ENCODE results near the gene CSAG2.
"Not testable (repeated sequence)": the region's sequence is repeated elsewhere in the genome, so short reads cannot be mapped to it uniquely, and the experiment has no call there.

CSAG2 gene, protein sequence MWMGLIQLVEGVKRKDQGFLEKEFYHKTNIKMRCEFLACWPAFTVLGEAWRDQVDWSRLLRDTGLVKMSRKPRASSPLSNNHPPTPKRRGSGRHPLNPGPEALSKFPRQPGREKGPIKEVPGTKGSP

GRCh38 chrX:152709173-152709572, at the start of gene CSAG2:
Gene CSAG2 (minus strand): TSS chrX:152709273. CDS start chrX:152709112, 161 bp downstream.
- DNase-seq: not testable (repeated sequence)

GRCh38 chrX:152754871-152755270, 45.8 kb upstream of the CSAG2 start:
- not testable (repeated sequence) for DNase-seq

GRCh38 chrX:152753686-152754650, 44.9 kb upstream of the CSAG2 start, which contains the start of gene MAGEA2:
Gene MAGEA2 (minus strand): TSS chrX:152753842. CDS start chrX:152751363, 2,479 bp downstream.
- DNase-seq: not testable (repeated sequence)

DNA sequence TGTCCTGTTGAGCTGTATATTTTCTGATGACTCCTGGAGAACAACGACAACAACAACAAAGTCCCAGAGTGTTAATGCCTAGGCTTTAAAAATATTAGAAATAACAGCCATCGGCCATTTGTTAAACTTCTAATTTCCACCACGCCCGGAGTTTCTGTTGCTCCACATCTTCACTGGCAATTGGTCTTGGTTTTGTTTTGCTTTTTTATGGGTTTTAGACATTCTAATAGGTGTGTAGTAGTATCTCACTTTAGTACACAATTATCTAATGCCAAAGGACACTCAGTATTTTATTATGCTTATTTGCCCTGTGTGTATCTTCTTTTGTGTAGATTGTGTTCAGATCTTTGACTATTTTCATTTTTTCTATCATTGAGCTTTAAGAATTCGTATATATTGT, 29.5 kb upstream of the CSAG2 start:
- DNase-seq: no peak

GRCh38 chrX:152736528-152736927, 27.5 kb upstream of the CSAG2 start:
- DNase-seq: not testable (repeated sequence)

DNA sequence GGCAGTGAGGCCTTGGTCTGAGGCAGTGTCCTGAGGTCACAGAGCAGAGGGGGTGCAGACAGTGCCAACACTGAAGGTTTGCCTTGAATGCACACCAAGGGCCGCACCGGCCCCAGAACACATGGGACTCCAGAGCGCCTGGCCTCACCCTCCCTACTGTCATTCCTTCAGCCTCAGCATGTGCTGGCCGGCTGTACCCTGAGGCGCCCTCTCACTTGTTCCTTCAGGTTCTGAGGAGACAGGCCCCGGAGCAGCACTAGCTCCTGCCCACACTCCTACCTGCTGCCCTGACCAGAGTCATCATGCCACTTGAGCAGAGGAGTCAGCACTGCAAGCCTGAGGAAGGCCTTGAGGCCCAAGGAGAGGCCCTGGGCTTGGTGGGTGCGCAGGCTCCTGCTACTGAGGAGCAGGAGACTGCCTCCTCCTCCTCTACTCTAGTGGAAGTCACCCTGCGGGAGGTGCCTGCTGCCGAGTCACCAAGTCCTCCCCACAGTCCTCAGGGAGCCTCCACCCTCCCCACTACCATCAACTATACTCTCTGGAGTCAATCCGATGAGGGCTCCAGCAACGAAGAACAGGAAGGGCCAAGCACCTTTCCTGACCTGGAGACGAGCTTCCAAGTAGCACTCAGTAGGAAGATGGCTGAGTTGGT, 26.9 kb upstream of the CSAG2 start:
- DNase-seq: no peak

DNA sequence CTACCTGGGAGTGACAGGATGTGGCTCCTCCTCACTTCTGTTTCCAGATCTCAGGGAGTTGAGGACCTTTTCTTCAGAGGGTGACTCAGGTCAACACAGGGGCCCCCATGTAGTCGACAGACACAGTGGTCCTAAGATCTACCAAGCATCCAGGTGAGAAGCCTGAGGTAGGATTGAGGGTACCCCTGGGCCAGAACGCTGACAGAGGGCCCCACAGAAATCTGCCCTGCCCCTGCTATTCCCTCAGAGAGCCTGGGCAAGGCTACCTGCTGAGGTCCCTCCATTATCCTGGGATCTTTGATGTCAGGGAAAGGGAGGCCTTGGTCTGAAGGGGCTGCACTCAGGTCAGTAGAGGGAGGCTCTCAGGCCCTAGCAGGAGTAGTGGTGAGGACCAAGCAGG, 26.0 kb upstream of the CSAG2 start:
- no peak for DNase-seq

DNA sequence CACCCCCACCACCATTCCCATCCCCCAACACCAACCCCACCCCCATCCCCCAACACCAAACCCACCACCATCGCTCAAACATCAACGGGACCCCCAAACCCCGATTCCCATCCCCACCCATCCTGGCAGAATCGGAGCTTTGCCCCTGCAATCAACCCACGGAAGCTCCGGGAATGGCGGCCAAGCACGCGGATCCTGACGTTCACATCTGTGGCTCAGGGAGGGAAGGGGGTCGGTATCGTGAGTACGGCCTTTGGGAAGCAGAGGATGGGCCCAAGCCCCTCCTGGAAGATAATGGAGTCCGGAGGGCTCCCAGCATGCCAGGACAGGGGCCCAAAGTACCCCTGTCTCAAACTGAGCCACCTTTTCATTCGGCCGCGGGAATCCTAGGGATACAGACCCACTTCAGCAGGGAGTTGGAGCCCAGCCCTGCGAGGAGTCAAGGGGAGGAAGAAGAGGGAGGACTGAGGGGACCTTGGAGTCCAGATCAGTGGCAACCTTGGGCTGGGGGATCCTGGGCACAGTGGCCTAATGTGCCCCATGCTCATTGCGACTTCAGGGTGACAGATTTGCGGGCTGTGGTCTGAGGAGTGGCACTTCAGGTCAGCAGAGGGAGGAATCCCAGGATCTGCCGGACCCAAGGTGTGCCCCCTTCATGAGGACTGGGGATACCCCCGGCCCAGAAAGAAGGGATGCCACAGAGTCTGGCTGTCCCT, 25.2 kb upstream of the CSAG2 start:
- DNase-seq: not testable (repeated sequence)

- DNase-seq: no peak
These were observed 24.3 kb upstream of the CSAG2 start, which contains the start of the genes CSAG1 and MAGEA12 for GRCh38 chrX:152733261-152733975. Gene CSAG1 (minus strand): TSS chrX:152733721. CDS start chrX:152732460, 1,261 bp downstream. Gene MAGEA12 (plus strand): TSS chrX:152733757. CDS start chrX:152736162, 2,405 bp downstream.

GRCh38 chrX:152725409-152725808, 16.3 kb upstream of the CSAG2 start:
- DNase-seq: no peak

- DNase-seq: not testable (repeated sequence)
These were observed 5.0 kb upstream of the CSAG2 start, which contains the start of gene MAGEA2B for GRCh38 chrX:152713815-152714787. Gene MAGEA2B (plus strand): TSS chrX:152714628. CDS start chrX:152717107, 2,479 bp downstream.

DNA sequence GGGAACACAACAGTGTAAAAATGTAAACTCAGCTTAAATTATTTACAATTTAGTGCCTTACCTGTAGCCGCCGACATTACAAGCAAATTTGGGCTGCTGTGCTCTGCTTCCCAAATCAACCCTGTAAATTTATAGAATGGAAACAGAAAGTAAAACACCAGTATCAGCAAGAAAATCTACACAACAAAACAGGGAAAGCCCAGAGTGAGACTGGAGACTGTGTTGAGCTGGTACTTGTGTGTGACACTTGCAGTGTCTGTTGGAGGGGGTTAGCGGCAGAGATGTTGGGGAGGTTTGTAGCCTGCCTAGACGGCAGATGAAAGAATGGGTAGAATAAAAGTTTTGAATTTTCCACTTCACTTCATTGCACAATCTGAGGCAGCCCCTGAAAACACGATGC, 4.1 kb upstream of the CSAG2 start:
- DNase-seq: not testable (repeated sequence)

GRCh38 chrX:152706500-152706899, 2.6 kb downstream of the CSAG2 start:
- not testable (repeated sequence) for DNase-seq

DNA sequence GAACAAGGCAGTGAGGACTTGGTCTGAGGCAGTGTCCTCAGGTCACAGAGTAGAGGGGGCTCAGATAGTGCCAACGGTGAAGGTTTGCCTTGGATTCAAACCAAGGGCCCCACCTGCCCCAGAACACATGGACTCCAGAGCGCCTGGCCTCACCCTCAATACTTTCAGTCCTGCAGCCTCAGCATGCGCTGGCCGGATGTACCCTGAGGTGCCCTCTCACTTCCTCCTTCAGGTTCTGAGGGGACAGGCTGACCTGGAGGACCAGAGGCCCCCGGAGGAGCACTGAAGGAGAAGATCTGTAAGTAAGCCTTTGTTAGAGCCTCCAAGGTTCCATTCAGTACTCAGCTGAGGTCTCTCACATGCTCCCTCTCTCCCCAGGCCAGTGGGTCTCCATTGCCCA, 8.7 kb downstream of the CSAG2 start:
- DNase-seq: peak; percentile 50

DNA sequence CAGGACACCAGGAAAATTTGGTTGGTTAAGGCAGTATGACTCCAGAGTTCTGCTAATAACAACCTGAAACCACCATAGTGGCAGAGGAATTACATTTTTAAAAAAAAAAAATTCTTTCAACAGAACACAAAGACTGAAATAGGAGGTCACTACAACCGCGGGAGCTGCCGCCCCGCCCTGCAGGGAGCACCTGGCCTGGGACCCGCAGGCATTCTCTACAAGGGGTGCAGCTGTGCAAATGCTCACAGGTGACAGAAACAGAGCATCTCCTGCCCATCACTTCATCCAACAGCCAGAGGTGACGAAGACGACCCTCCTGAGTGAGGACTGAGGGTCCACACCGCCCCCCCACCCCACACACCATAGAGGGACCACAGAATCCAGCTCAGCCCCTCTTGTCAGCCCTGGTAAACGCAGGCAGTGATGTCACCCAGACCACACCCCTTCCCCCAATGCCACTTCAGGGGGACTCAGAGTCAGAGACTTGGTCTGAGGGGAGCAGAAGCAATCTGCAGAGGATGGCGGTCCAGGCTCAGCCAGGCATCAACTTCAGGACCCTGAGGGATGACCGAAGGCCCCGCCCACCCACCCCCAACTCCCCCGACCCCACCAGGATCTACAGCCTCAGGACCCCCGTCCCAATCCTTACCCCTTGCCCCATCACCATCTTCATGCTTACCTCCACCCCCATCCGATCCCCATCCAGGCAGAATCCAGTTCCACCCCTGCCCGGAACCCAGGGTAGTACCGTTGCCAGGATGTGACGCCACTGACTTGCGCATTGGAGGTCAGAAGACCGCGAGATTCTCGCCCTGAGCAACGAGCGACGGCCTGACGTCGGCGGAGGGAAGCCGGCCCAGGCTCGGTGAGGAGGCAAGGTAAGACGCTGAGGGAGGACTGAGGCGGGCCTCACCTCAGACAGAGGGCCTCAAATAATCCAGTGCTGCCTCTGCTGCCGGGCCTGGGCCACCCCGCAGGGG, 10.8 kb downstream of the CSAG2 start, which contains the start of gene MAGEA3:
TSS of gene MAGEA3 (plus strand) at position 843 of the 980 bp plus-strand sequence. CDS start 2,039 bp downstream, outside the sequence.
- not testable (repeated sequence) for DNase-seq

GRCh38 chrX:152681012-152681411, 28.1 kb downstream of the CSAG2 start:
- DNase-seq: not testable (repeated sequence)

DNA sequence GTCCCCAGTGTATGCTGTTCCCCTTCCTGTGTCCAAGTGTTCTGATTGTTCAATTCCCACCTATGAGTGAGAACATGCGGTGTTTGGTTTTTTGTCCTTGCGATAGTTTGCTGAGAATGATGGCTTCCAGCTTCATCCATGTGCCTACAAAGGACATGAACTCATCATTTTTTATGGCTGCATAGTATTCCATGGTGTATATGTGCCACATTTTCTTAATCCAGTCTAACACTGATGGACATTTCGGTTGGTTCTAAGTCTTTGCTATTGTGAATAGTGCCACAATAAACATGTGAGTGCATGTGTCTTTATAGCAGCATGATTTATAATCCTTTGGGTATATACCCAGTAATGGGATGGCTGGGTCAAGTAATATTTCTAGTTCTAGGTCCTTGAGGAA, 34.4 kb downstream of the CSAG2 start:
- DNase-seq: not testable (repeated sequence)

DNA sequence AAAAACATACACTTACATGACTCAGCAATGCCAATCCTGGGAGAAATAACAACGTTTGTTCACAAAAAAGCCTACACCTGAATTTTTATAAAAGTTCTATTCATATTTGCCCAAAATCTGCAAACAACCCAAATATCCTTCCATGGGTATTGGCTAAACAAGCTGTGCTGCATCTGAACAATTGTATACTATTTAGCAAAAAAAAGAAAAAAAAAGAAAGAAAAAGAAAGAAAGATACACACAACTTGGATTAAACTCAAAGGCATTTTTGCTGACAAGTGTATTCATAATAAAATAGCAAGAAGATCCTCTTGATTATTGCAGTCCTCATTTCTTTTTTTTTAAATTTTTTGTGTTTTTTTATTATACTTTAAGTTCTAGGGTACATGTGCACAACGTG, 34.9 kb downstream of the CSAG2 start:
- no peak for DNase-seq

GRCh38 chrX:152663086-152663485, 46.0 kb downstream of the CSAG2 start:
- no peak for DNase-seq

Measured in activated CD8-positive, alpha-beta memory T cell treated with anti-CD3 and anti-CD28 coated beads for 24 hours (primary cell).